ENCODE results near the gene WDFY4. TPM values are rescaled to one million over a fixed set of nuclear protein-coding genes. Genes with fewer than 3 reads are reported as not detected.

WDFY4 gene
- total and polyA plus RNA-seq, 2 of the 4 experiments (the other 2 are of a cell fraction) = not detected

DNA sequence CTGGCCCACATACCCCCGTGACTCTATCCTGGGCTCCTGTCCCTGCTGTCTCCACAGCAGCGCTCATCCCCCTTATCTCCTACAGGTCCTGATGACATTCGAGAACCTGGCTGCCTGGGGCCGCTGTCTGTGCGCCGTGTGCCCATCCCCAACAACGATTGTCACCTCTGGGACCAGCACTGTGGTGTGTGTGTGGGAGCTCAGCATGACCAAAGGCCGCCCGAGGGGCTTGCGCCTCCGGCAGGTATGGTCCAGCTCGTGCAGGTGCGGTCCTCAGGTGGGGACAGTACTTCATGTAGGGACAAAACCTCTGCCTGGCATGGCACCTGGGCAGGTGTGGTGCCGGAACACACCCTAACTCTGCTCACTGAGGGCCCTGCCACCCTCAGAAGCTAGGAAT is 285.4 kb downstream of the WDFY4 start:
- intact Hi-C loops (cut with micrococcal nuclease) = loop anchor here (10.0 kb wide), 1 partner anchor 305 kb away; no protein-coding TSS in a partner anchor
- DNase-seq (no peak), ATAC-seq (ENCODE audit: low read depth) (no peak)
- no peak overlapping the region for H2AK9ac ChIP-seq (replicated peaks; ENCODE audit: low read depth, low read length, poor library complexity)
- H3K36me3 ChIP-seq (ENCODE audit: control insufficient read depth, insufficient read depth, low read length) = no peaks in the 10 kb centered on the region
- no peak overlapping the region for H2BK15ac ChIP-seq (ENCODE audit: low read depth, low read length)
- no peak overlapping the region for H2AFZ ChIP-seq (replicated peaks; ENCODE audit: low read length, poor library complexity)
- H4K20me1 ChIP-seq (ENCODE audit: insufficient read depth, low read length) = no peaks in the 10 kb centered on the region
- H3K79me1 ChIP-seq (ENCODE audit: low read depth in 1 of 2, low read length in 2 of 2) = no peaks in the 10 kb centered on the region
- no peak overlapping the region for H3K27ac ChIP-seq (ENCODE audit: insufficient read depth, low read length)
- no peak overlapping the region for H2AK5ac ChIP-seq (ENCODE audit: low read depth, low read length)
- no peak overlapping the region for H3K4me2 ChIP-seq (ENCODE audit: low read depth, low read length)
- no peak overlapping the region for H4K8ac ChIP-seq (ENCODE audit: low read depth in 2 of 2, low read length in 2 of 2)
- H2BK20ac ChIP-seq (ENCODE audit: low read depth, low read length) = no peak overlapping the region
- ChIA-PET POLR2A (ENCODE audit: unreplicated experiment) (no interaction called here), CTCF (no interaction called here)
- no peak overlapping the region for H3K4me3 ChIP-seq (ENCODE audit: insufficient read depth, low read depth, low read length)
- no peak overlapping the region for H3K9ac ChIP-seq (ENCODE audit: low read depth, low read length)
- H3K4ac ChIP-seq (ENCODE audit: low read depth, low read length) = no peak overlapping the region
- no CpG with 5 or more reads among the region's 14 CpGs for WGBS, 2 experiments (ENCODE audit: extremely low coverage in 2 of 2, insufficient read length in 1 of 2)
- no peaks in the 10 kb centered on the region for H3K9me1 ChIP-seq (ENCODE audit: insufficient read depth, low read length)
- H4K91ac ChIP-seq (ENCODE audit: insufficient read depth, low read depth, low read length) = no peak overlapping the region
- in situ Hi-C loops (cut with MboI; ENCODE audit: low sequenced_read_pairs) = no loop called here
- peaks cover 15% of the 10 kb centered on the region for H3K27me3 ChIP-seq (ENCODE audit: control insufficient read depth, insufficient read depth, low read length)
- H3K56ac ChIP-seq (ENCODE audit: extremely low read depth, insufficient read depth, low read length) = no peak overlapping the region
- BruUV-seq (replicated peaks) = no TSS peak
- no peak overlapping the region for H3K14ac ChIP-seq (replicated peaks; ENCODE audit: low read depth, low read length)
- dilution Hi-C loops (cut with HindIII; ENCODE audit: low sequenced_read_pairs, unreplicated experiment) = no loop called here
- H3K23ac ChIP-seq (ENCODE audit: low read depth, low read length) = no peak overlapping the region
- no peaks in the 10 kb centered on the region for H3K4me1 ChIP-seq (ENCODE audit: control insufficient read depth, insufficient read depth, low read length)
- TF ChIP-seq MAFK (IDR thresholded peaks at IDR 0.05; ENCODE audit: low read depth, low read length) (no peak), CHD1 (IDR thresholded peaks at IDR 0.05; ENCODE audit: low read depth, low read length) (no peak), POLR2A (IDR thresholded peaks at IDR 0.05; ENCODE audit: low read depth, low read length) (no peak), MXI1 (IDR thresholded peaks at IDR 0.05; ENCODE audit: borderline replicate concordance, low read depth, low read length) (no peak), ELK1 (IDR thresholded peaks at IDR 0.05; ENCODE audit: borderline replicate concordance, low read depth, low read length) (no peak), RFX5 (IDR thresholded peaks at IDR 0.05; ENCODE audit: low read depth, low read length) (no peak), BHLHE40 (IDR thresholded peaks at IDR 0.05; ENCODE audit: low read depth, low read length) (no peak), RAD21 (IDR thresholded peaks at IDR 0.05; ENCODE audit: low read length) (no peak), SMC3 (IDR thresholded peaks at IDR 0.05; ENCODE audit: low read depth, low read length) (no peak)
- TF ChIP-seq, protein P1, sequence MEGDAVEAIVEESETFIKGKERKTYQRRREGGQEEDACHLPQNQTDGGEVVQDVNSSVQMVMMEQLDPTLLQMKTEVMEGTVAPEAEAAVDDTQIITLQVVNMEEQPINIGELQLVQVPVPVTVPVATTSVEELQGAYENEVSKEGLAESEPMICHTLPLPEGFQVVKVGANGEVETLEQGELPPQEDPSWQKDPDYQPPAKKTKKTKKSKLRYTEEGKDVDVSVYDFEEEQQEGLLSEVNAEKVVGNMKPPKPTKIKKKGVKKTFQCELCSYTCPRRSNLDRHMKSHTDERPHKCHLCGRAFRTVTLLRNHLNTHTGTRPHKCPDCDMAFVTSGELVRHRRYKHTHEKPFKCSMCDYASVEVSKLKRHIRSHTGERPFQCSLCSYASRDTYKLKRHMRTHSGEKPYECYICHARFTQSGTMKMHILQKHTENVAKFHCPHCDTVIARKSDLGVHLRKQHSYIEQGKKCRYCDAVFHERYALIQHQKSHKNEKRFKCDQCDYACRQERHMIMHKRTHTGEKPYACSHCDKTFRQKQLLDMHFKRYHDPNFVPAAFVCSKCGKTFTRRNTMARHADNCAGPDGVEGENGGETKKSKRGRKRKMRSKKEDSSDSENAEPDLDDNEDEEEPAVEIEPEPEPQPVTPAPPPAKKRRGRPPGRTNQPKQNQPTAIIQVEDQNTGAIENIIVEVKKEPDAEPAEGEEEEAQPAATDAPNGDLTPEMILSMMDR (conservative IDR thresholded peaks at IDR 0.05; ENCODE audit: low read depth, low read length) = no peak
- H4K5ac ChIP-seq (ENCODE audit: low read depth, low read length) = no peak overlapping the region
- no peaks in the 10 kb centered on the region for H3K9me3 ChIP-seq (ENCODE audit: control insufficient read depth, insufficient read depth, low read length)
- H2BK5ac ChIP-seq (ENCODE audit: low read depth, low read length, poor library complexity, severe bottlenecking) = no peak overlapping the region
- no peak overlapping the region for H2BK120ac ChIP-seq (ENCODE audit: low read depth, low read length)
- no peak overlapping the region for H3K18ac ChIP-seq (ENCODE audit: low read depth, low read length)

All from IMR-90 (cell line).